CD4-positive, alpha-beta T cell treated with Interleukin-2 at 100 ng/mL for 4 hours (primary cell): ENCODE measurements around the gene PKHD1.
"Not testable (repeated sequence)": the region's sequence is repeated elsewhere in the genome, so short reads cannot be mapped to it uniquely, and the experiment has no call there.

Experiments
- DNase-seq: peaks from one replicate; pipeline ENCODE4 v3.0.0-alpha.2; 2020; ENCODE audit warnings: low spot score

The PKHD1 gene

GRCh38 chr6:51856508-51856907 lies 230.9 kb downstream of the PKHD1 start:
- DNase-seq = no peak

GRCh38 chr6:51855310-51856082 lies 231.9 kb downstream of the PKHD1 start:
- DNase-seq = peak; percentile 24

- DNase-seq = no peak
Observed at GRCh38 chr6:51854876-51855275, 232.5 kb downstream of the PKHD1 start.

- DNase-seq = no peak
Observed at GRCh38 chr6:51854347-51854746, 233.1 kb downstream of the PKHD1 start.

- DNase-seq = not testable (repeated sequence)
Observed at GRCh38 chr6:51853109-51853508, 234.3 kb downstream of the PKHD1 start.

GRCh38 chr6:51846531-51846930 lies 240.9 kb downstream of the PKHD1 start:
- DNase-seq = no peak

- DNase-seq = no peak
Observed at GRCh38 chr6:51844336-51844735, 243.1 kb downstream of the PKHD1 start.

- no peak for DNase-seq
Observed at GRCh38 chr6:51843456-51844056, 243.9 kb downstream of the PKHD1 start.

- no peak for DNase-seq
Observed at GRCh38 chr6:51842804-51843378, 244.5 kb downstream of the PKHD1 start.

GRCh38 chr6:51842061-51842803 lies 245.2 kb downstream of the PKHD1 start:
- DNase-seq = no peak

GRCh38 chr6:51841626-51842025 lies 245.8 kb downstream of the PKHD1 start:
- DNase-seq = no peak

GRCh38 chr6:51839726-51840374 lies 247.6 kb downstream of the PKHD1 start:
- DNase-seq = no peak

GRCh38 chr6:51830666-51831065 lies 256.7 kb downstream of the PKHD1 start:
- DNase-seq = no peak

GRCh38 chr6:51827580-51827979 lies 259.8 kb downstream of the PKHD1 start:
- no peak for DNase-seq

GRCh38 chr6:51824940-51825339 lies 262.5 kb downstream of the PKHD1 start:
- DNase-seq = no peak

- no peak for DNase-seq
Observed at GRCh38 chr6:51820555-51820954, 266.9 kb downstream of the PKHD1 start.

GRCh38 chr6:51818520-51819022 lies 268.8 kb downstream of the PKHD1 start:
- no peak for DNase-seq

GRCh38 chr6:51817832-51818231 lies 269.6 kb downstream of the PKHD1 start:
- DNase-seq = no peak

GRCh38 chr6:51814418-51814817 lies 273.0 kb downstream of the PKHD1 start:
- DNase-seq = no peak

- no peak for DNase-seq
Observed at GRCh38 chr6:51813904-51814303, 273.5 kb downstream of the PKHD1 start.

GRCh38 chr6:51812231-51812630 lies 275.2 kb downstream of the PKHD1 start:
- DNase-seq = no peak

- no peak for DNase-seq
Observed at GRCh38 chr6:51805517-51805916, 281.9 kb downstream of the PKHD1 start.
